Hepatocyte (in vitro differentiated cells): ENCODE data around the gene TMEM39B. TPM values are rescaled to one million over a fixed set of nuclear protein-coding genes. Genes with fewer than 3 reads are reported as not detected.

Experiments used
- DNase-seq: peaks from one replicate; pipeline ENCODE4 v3.0.0-alpha.2; 2016; ENCODE audit warnings: low spot score
- H2AFZ ChIP-seq: fragments of 200-600 bp; sonication (generic); 2 replicates; pipeline ENCODE4 v1.6.0; 2016; ENCODE audit warnings: antibody characterized with exemption, mild to moderate bottlenecking
- H3K27ac ChIP-seq: fragments of 200-600 bp; sonication (generic); 2 replicates; pipeline ENCODE4 v1.5.1; 2016; ENCODE audit warnings: mild to moderate bottlenecking
- H3K27me3 ChIP-seq: fragments of 200-600 bp; sonication (generic); 2 replicates; pipeline ENCODE4 v1.6.1; 2016
- H3K36me3 ChIP-seq: fragments of 200-600 bp; sonication (generic); replicated peaks from 2 replicates; pipeline ENCODE4 v1.5.1; 2016; ENCODE audit warnings: low read depth; ENCODE audit not compliant: insufficient read depth
- H3K4me1 ChIP-seq: fragments of 200-600 bp; sonication (generic); 2 replicates; pipeline ENCODE4 v1.5.1; 2016; ENCODE audit warnings: mild to moderate bottlenecking, moderate library complexity; ENCODE audit not compliant: insufficient read depth
- H3K4me2 ChIP-seq: fragments of 200-600 bp; sonication (generic); 2 replicates; pipeline ENCODE4 v1.6.0; 2016
- H3K4me3 ChIP-seq: fragments of 200-600 bp; sonication (generic); 2 replicates; pipeline ENCODE4 v1.5.1; 2016; ENCODE audit warnings: mild to moderate bottlenecking
- H3K79me2 ChIP-seq: fragments of 200-600 bp; sonication (generic); 2 replicates; pipeline ENCODE4 v1.6.0; 2017; ENCODE audit warnings: mild to moderate bottlenecking
- H3K9me2 ChIP-seq: fragments of 200-600 bp; sonication (generic); replicated peaks from 2 replicates; pipeline ENCODE4 v1.6.0; 2017; ENCODE audit warnings: mild to moderate bottlenecking; ENCODE audit not compliant: insufficient read depth
- H3K9me3 ChIP-seq: fragments of 200-600 bp; sonication (generic); 2 replicates; pipeline ENCODE4 v1.5.1; 2016; ENCODE audit warnings: low read depth, mild to moderate bottlenecking
- H4K20me1 ChIP-seq: fragments of 200-600 bp; sonication (generic); 2 replicates; pipeline ENCODE4 v1.6.0; 2016; ENCODE audit warnings: mild to moderate bottlenecking; ENCODE audit not compliant: insufficient read depth, poor library complexity, severe bottlenecking
- CTCF ChIP-seq: fragments of 200-600 bp; sonication (generic); IDR thresholded peaks from 2 replicates; pipeline ENCODE4 v1.5.1; 2016; ENCODE audit warnings: antibody characterized with exemption, mild to moderate bottlenecking; ENCODE audit not compliant: poor library complexity
- EZH2 ChIP-seq: fragments of 200-600 bp; sonication (generic); IDR thresholded peaks from 2 replicates; pipeline ENCODE4 v1.6.1; 2016; ENCODE audit warnings: antibody characterized with exemption, mild to moderate bottlenecking, borderline replicate concordance
- EZH2phosphoT487 ChIP-seq: fragments of 200-600 bp; sonication (generic); IDR thresholded peaks from one replicate; pipeline ENCODE4 v1.6.1; 2018; ENCODE audit warnings: antibody characterized with exemption, mild to moderate bottlenecking, low read depth, moderate library complexity; ENCODE audit not compliant: unreplicated experiment, severe bottlenecking
- WGBS: methylation state at CpG from one replicate; pipeline ENCODE4 v1.1.6; 2016; ENCODE audit warnings: low lambda C conversion rate; ENCODE audit errors: missing lambda C conversion rate; 5-methylcytosine and 5-hydroxymethylcytosine counted together
- polyA plus RNA-seq: library from polyadenylated mRNA; unstranded; fragments of >200 nt; fragmentation: Nextera tagmentation; extraction: Ambion mirVana; gene quantifications from 2 replicates; pipeline ENCODE4 v1.2.1, GENCODE V29; 2016
- total RNA-seq: library from RNA; depleted of rRNA; stranded (reverse); fragments of >200 nt; gene quantifications from 2 replicates; pipeline ENCODE4 v1.2.3, GENCODE V29; 2014

Gene TMEM39B
- total RNA-seq, result 3.6 and 5.1 TPM in 2 replicates
- 3.9 and 5.3 TPM in 2 replicates for polyA plus RNA-seq

GRCh38 chr1:32072622-32073298 is at the start of gene TMEM39B:
Gene TMEM39B, plus strand, starts transcription at chr1:32072939. Its CDS starts 109 bp downstream, at chr1:32073048.
- Histone ChIP-seq H3K4me2 (peak within 1 kb of the TSS; percentile 80), H3K36me3 (no peaks in the 10 kb centered on the region), H3K27me3 (no peaks in the 10 kb centered on the region), H3K4me3 (peak within 1 kb of the TSS; percentile 50), H2AFZ (peak within 1 kb of the TSS; percentile 73), H4K20me1 (no peaks in the 10 kb centered on the region), H3K27ac (peak within 1 kb of the TSS; percentile 87), H3K9me3 (no peaks in the 10 kb centered on the region), H3K9me2 (no peaks in the 10 kb centered on the region), H3K79me2 (peaks cover 11% of the 10 kb centered on the region), H3K4me1 (peaks cover 4% of the 10 kb centered on the region)
- TF ChIP-seq EZH2phosphoT487, result no peak
- TF ChIP-seq CTCF, result no peak
- TF ChIP-seq EZH2, result no peak
- under 1% methylated on average over 45 of the region's 67 CpGs for WGBS
- DNase-seq, result peak; percentile 98

GRCh38 chr1:32023351-32023750 is 49.4 kb upstream of the TMEM39B start:
- Histone ChIP-seq H3K4me2 (no peak overlapping the region), H3K9me2 (no peaks in the 10 kb centered on the region), H2AFZ (no peak overlapping the region), H3K36me3 (peaks cover 4% of the 10 kb centered on the region), H3K27me3 (no peaks in the 10 kb centered on the region), H3K9me3 (no peaks in the 10 kb centered on the region), H3K27ac (no peak overlapping the region), H4K20me1 (peaks cover 99% of the 10 kb centered on the region), H3K79me2 (peaks cover 100% of the 10 kb centered on the region), H3K4me1 (no peaks in the 10 kb centered on the region), H3K4me3 (no peak overlapping the region)
- 86% methylated on average over 3 of the region's 3 CpGs for WGBS
- TF ChIP-seq EZH2, result no peak
- no peak for TF ChIP-seq CTCF
- no peak for TF ChIP-seq EZH2phosphoT487
- no peak for DNase-seq

- H3K36me3 ChIP-seq, result peaks cover 4% of the 10 kb centered on the region
- peaks cover 100% of the 10 kb centered on the region for H3K79me2 ChIP-seq
- no peaks in the 10 kb centered on the region for H3K4me1 ChIP-seq
- H3K9me3 ChIP-seq, result no peaks in the 10 kb centered on the region
- H3K4me3 ChIP-seq, result no peak overlapping the region
- DNase-seq, result no peak
- no peak overlapping the region for H3K27ac ChIP-seq
- WGBS, result 98% methylated on average over 5 of the region's 6 CpGs
- H4K20me1 ChIP-seq, result peaks cover 99% of the 10 kb centered on the region
- H3K4me2 ChIP-seq, result no peak overlapping the region
- TF ChIP-seq CTCF (no peak), EZH2phosphoT487 (no peak), EZH2 (no peak)
- H3K27me3 ChIP-seq, result no peaks in the 10 kb centered on the region
- no peak overlapping the region for H2AFZ ChIP-seq
- H3K9me2 ChIP-seq, result no peaks in the 10 kb centered on the region
Observed at GRCh38 chr1:32025515-32025914, 47.2 kb upstream of the TMEM39B start.
